ENCODE results near the gene ATP6AP2.

The ATP6AP2 gene

GRCh38 chrX:40576291-40576690 lies 4.5 kb upstream of the ATP6AP2 start:
- Histone ChIP-seq H2AFZ (ENCODE audit: low read depth, low read length) (no peak overlapping the region), H3K27ac (ENCODE audit: low read length) (no peak overlapping the region), H4K20me1 (ENCODE audit: insufficient read depth, low read length) (no peaks in the 10 kb centered on the region), H3K9me3 (ENCODE audit: insufficient read depth, low read length) (no peaks in the 10 kb centered on the region), H3K4me1 (ENCODE audit: low read length) (peaks cover 17% of the 10 kb centered on the region), H3K9ac (ENCODE audit: low read length) (no peak overlapping the region), H3K36me3 (replicated peaks; ENCODE audit: low read depth, low read length) (no peaks in the 10 kb centered on the region), H3K79me2 (ENCODE audit: low read length) (peaks cover 4% of the 10 kb centered on the region), H3K4me3 (ENCODE audit: low read length) (no peak overlapping the region), H3K4me2 (ENCODE audit: low read length) (no peak overlapping the region), H3K27me3 (ENCODE audit: low read depth, low read length) (no peaks in the 10 kb centered on the region)
- TF ChIP-seq, protein P1, sequence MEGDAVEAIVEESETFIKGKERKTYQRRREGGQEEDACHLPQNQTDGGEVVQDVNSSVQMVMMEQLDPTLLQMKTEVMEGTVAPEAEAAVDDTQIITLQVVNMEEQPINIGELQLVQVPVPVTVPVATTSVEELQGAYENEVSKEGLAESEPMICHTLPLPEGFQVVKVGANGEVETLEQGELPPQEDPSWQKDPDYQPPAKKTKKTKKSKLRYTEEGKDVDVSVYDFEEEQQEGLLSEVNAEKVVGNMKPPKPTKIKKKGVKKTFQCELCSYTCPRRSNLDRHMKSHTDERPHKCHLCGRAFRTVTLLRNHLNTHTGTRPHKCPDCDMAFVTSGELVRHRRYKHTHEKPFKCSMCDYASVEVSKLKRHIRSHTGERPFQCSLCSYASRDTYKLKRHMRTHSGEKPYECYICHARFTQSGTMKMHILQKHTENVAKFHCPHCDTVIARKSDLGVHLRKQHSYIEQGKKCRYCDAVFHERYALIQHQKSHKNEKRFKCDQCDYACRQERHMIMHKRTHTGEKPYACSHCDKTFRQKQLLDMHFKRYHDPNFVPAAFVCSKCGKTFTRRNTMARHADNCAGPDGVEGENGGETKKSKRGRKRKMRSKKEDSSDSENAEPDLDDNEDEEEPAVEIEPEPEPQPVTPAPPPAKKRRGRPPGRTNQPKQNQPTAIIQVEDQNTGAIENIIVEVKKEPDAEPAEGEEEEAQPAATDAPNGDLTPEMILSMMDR (IDR thresholded peaks at IDR 0.05; ENCODE audit: low read depth, low read length), result no peak
- no peak for TF ChIP-seq EZH2phosphoT487 (IDR thresholded peaks at IDR 0.05; ENCODE audit: low read depth)

DNA sequence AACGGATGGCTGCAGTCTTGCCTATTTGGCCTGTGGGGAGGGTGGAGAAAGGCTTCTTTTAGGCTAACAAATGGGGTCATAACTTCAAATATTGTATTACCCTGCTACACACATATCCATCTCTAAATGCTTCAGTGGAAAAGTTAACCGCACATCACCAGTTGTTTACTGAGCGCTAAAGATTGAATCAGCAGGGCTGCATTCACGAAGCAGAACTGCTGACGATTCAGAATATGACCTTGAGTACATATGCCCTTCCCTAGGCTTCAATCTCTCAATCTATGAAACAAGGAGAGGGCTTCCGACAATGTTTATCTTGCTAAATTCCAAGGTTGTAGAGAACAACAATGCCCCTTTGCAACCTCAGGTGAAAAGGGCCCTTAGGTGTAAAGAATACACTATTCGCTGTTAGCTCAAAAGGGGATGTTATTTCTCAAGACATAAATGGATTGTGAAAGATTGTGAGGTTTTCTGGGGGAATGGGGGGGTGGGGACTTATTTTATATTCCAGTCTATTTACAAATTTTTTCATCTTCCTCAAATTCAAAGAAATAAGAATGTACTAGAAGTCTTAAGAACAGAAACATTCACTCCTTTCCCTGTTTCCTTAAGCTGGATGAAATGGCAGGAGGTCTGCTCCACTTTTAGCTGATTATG lies 2.6 kb upstream of the ATP6AP2 start:
- peaks cover 4% of the 10 kb centered on the region; the same call in 1 of the 2 replicates for H4K20me1 ChIP-seq (ENCODE audit: insufficient read depth, low read length)
- H2AFZ ChIP-seq (ENCODE audit: low read depth, low read length), result no peak overlapping the region
- H3K79me2 ChIP-seq (ENCODE audit: low read length), result peaks cover 23% of the 10 kb centered on the region
- no peak for TF ChIP-seq EZH2phosphoT487 (IDR thresholded peaks at IDR 0.05; ENCODE audit: low read depth)
- TF ChIP-seq, protein P1 (IDR thresholded peaks at IDR 0.05; ENCODE audit: low read depth, low read length), result no peak
- no peak overlapping the region for H3K27ac ChIP-seq (ENCODE audit: low read length)
- H3K9ac ChIP-seq (ENCODE audit: low read length), result no peak overlapping the region
- H3K9me3 ChIP-seq (ENCODE audit: insufficient read depth, low read length), result no peaks in the 10 kb centered on the region
- H3K27me3 ChIP-seq (ENCODE audit: low read depth, low read length), result no peaks in the 10 kb centered on the region
- no peak overlapping the region for H3K4me2 ChIP-seq (ENCODE audit: low read length)
- peaks cover 13% of the 10 kb centered on the region for H3K4me1 ChIP-seq (ENCODE audit: low read length)
- H3K4me3 ChIP-seq (ENCODE audit: low read length), result no peak overlapping the region
- H3K36me3 ChIP-seq (replicated peaks; ENCODE audit: low read depth, low read length), result no peaks in the 10 kb centered on the region

GRCh38 chrX:40579141-40579540 lies 1.6 kb upstream of the ATP6AP2 start:
- no peak overlapping the region for H3K9ac ChIP-seq (ENCODE audit: low read length)
- no peak overlapping the region for H3K4me3 ChIP-seq (ENCODE audit: low read length)
- no peaks in the 10 kb centered on the region for H3K9me3 ChIP-seq (ENCODE audit: insufficient read depth, low read length)
- peaks cover 4% of the 10 kb centered on the region; the same call in 1 of the 2 replicates for H4K20me1 ChIP-seq (ENCODE audit: insufficient read depth, low read length)
- H3K27ac ChIP-seq (ENCODE audit: low read length), result no peak overlapping the region
- TF ChIP-seq, protein P1 (IDR thresholded peaks at IDR 0.05; ENCODE audit: low read depth, low read length), result no peak
- no peak for TF ChIP-seq EZH2phosphoT487 (IDR thresholded peaks at IDR 0.05; ENCODE audit: low read depth)
- no peak overlapping the region for H3K4me2 ChIP-seq (ENCODE audit: low read length)
- peaks cover 32% of the 10 kb centered on the region for H3K79me2 ChIP-seq (ENCODE audit: low read length)
- no peaks in the 10 kb centered on the region for H3K27me3 ChIP-seq (ENCODE audit: low read depth, low read length)
- peaks cover 9% of the 10 kb centered on the region for H3K4me1 ChIP-seq (ENCODE audit: low read length)
- H2AFZ ChIP-seq (ENCODE audit: low read depth, low read length), result no peak overlapping the region
- H3K36me3 ChIP-seq (replicated peaks; ENCODE audit: low read depth, low read length), result no peaks in the 10 kb centered on the region

DNA sequence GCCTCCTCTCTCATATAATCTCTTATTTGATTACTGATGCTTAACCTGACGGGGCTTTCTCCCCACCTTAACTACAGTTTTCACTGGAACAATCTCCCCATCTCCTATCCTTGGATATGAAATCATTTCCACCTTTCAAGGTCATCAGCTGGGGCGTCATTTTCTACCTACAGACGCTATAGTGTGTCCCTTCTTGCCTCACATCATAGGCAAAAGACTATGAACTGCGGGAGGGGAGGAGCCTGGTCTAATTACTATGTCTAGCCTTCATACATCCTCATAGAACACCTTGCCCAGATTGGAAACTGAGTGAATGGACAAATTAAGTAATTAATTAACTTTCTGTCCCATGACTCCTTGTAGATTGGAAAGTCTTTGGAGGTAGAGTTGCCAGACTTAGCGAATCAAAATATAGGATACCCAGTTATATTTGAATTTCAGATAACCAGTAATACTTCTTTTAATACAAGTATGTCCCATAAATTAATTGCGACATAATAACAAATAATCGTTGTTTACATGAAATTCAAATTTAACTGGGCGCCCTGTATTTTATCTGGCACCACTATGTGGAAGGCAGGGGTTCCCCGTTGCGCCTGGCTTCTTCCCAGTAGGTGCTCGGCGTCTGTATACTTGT lies 752 bp upstream of the ATP6AP2 start:
- Histone ChIP-seq H3K4me3 (ENCODE audit: low read length) (peak overlapping the region; percentile 83), H3K27me3 (ENCODE audit: low read depth, low read length) (no peaks in the 10 kb centered on the region), H3K9me3 (ENCODE audit: insufficient read depth, low read length) (no peaks in the 10 kb centered on the region), H3K4me1 (ENCODE audit: low read length) (peaks cover 9% of the 10 kb centered on the region), H3K36me3 (replicated peaks; ENCODE audit: low read depth, low read length) (no peaks in the 10 kb centered on the region), H3K4me2 (ENCODE audit: low read length) (peak overlapping the region; percentile 83), H2AFZ (ENCODE audit: low read depth, low read length) (peak overlapping the region; percentile 18), H3K79me2 (ENCODE audit: low read length) (peaks cover 32% of the 10 kb centered on the region), H3K27ac (ENCODE audit: low read length) (peak overlapping the region; percentile 46), H3K9ac (ENCODE audit: low read length) (peak overlapping the region; percentile 55), H4K20me1 (ENCODE audit: insufficient read depth, low read length) (peaks cover 4% of the 10 kb centered on the region; the same call in 1 of the 2 replicates)
- TF ChIP-seq, protein P1 (IDR thresholded peaks at IDR 0.05; ENCODE audit: low read depth, low read length), result no peak
- no peak for TF ChIP-seq EZH2phosphoT487 (IDR thresholded peaks at IDR 0.05; ENCODE audit: low read depth)
